Thymus (tissue), 11 donors: ENCODE results near the gene INO80B. TPM values are rescaled to one million over a fixed set of nuclear protein-coding genes. Genes with fewer than 3 reads are reported as not detected.
A peak's percentile ranks its signal among the peaks of the same experiment; 100 is the strongest.
"Not testable (repeated sequence)": the region's sequence is repeated elsewhere in the genome, so short reads cannot be mapped to it uniquely, and the experiment has no call there.

Source experiments
- DNase-seq, 9 donors: peaks; one replicate each; pipeline ENCODE4 v3.0.0-alpha.2; 2013; ENCODE audit warnings: low spot score in 9 of 9, low read depth in 6 of 9, missing footprints in 1 of 9
- H3K27ac ChIP-seq, 2 donors: one replicate each; pipeline ENCODE4 v1.5.1; 2013; ENCODE audit warnings: control low read depth in 1 of 2, low read depth in 1 of 2, low read length in 1 of 2, mild to moderate bottlenecking in 1 of 2, moderate library complexity in 1 of 2
- H3K27me3 ChIP-seq, 2 donors: one replicate each; pipeline ENCODE4 v1.5.1; 2013; ENCODE audit warnings: low read length in 1 of 2; ENCODE audit not compliant: control insufficient read depth in 2 of 2, insufficient read depth in 1 of 2
- H3K36me3 ChIP-seq, 2 donors: one replicate each; pipeline ENCODE4 v1.5.1; 2013; ENCODE audit warnings: low read length in 1 of 2, mild to moderate bottlenecking in 1 of 2, moderate library complexity in 1 of 2; ENCODE audit not compliant: control insufficient read depth in 2 of 2, insufficient read depth in 2 of 2
- H3K4me1 ChIP-seq, 2 donors: one replicate each; pipeline ENCODE4 v1.5.1; 2013; ENCODE audit warnings: low read length in 2 of 2; ENCODE audit not compliant: control insufficient read depth in 2 of 2, insufficient read depth in 2 of 2
- H3K4me3 ChIP-seq, 2 donors: one replicate each; pipeline ENCODE4 v1.5.1; 2013; ENCODE audit warnings: low read length in 2 of 2, control low read depth in 1 of 2, mild to moderate bottlenecking in 1 of 2
- H3K9me3 ChIP-seq, 2 donors: one replicate each; pipeline ENCODE4 v1.5.1; 2013; ENCODE audit warnings: low read length in 1 of 2, mild to moderate bottlenecking in 1 of 2; ENCODE audit not compliant: control insufficient read depth in 2 of 2, insufficient read depth in 1 of 2
- WGBS: extraction: QIAGEN DNeasy Blood & Tissue Kit; methylation state at CpG from one replicate; pipeline ENCODE4 v1.1.7; 2013; 5-methylcytosine and 5-hydroxymethylcytosine counted together
- polyA plus RNA-seq: library from polyadenylated mRNA; stranded (reverse); fragments of 200-250 nt; gene quantifications from one replicate; pipeline ENCODE4 v1.2.3, GENCODE V29; 2013
- total RNA-seq: library from RNA; stranded (reverse); fragments of 120-200 nt; gene quantifications from one replicate; pipeline ENCODE4 v1.2.4, GENCODE V29; 2013
- donor health status: healthy.

The INO80B gene
- total and polyA plus RNA-seq, 2 donors = 27.0 to 53.0 TPM

GRCh38 chr2:74441690-74442482, 13.0 kb upstream of the INO80B start, which contains the start of gene RTKN:
RTKN (minus strand) TSS chr2:74441937; CDS start chr2:74441816, 121 bp downstream.
- H3K36me3 ChIP-seq = no peaks in the 10 kb centered on the region
- 13% methylated on average over 75 of the region's 75 CpGs for WGBS
- peaks cover 0 to 8% of the 10 kb centered on the region in 2 donors for H3K9me3 ChIP-seq
- peak within 1 kb of the TSS; percentile 40 to 45 for H3K4me3 ChIP-seq
- H3K27ac ChIP-seq = peak within 1 kb of the TSS; percentile 73 to 75
- DNase-seq = peak in 1 of 9 donors; percentile 35
- peaks cover 23 to 65% of the 10 kb centered on the region in 2 donors for H3K27me3 ChIP-seq
- H3K4me1 ChIP-seq = peaks cover 4 to 26% of the 10 kb centered on the region in 2 donors

GRCh38 chr2:74442483-74443297, 12.2 kb upstream of the INO80B start:
- not testable (repeated sequence) for H3K9me3 ChIP-seq, H3K36me3 ChIP-seq, H3K4me3 ChIP-seq, DNase-seq
- WGBS = 96% methylated on average over 16 of the region's 16 CpGs
- Histone ChIP-seq H3K4me1 (peaks cover 4 to 26% of the 10 kb centered on the region in 2 donors), H3K27ac (peak overlapping the region in 1 of 2 donors; percentile 71), H3K27me3 (peaks cover 23 to 65% of the 10 kb centered on the region in 2 donors)

GRCh38 chr2:74444498-74445318, 10.2 kb upstream of the INO80B start:
- H3K4me1 ChIP-seq = peaks cover 4 to 20% of the 10 kb centered on the region in 2 donors
- no peaks in the 10 kb centered on the region for H3K36me3 ChIP-seq
- H3K4me3 ChIP-seq = no peak overlapping the region
- H3K9me3 ChIP-seq = peaks cover 0 to 8% of the 10 kb centered on the region in 2 donors
- WGBS = 37% methylated on average over 5 of the region's 5 CpGs
- no peak for DNase-seq
- peaks cover 23 to 59% of the 10 kb centered on the region in 2 donors for H3K27me3 ChIP-seq
- H3K27ac ChIP-seq = peak overlapping the region in 1 of 2 donors; percentile 27

GRCh38 chr2:74447230-74447999, 7.5 kb upstream of the INO80B start:
- no peak overlapping the region for H3K4me3 ChIP-seq
- H3K4me1 ChIP-seq = peaks cover under 1 to 6% of the 10 kb centered on the region in 2 donors
- DNase-seq = no peak
- H3K27me3 ChIP-seq = peaks cover 7 to 32% of the 10 kb centered on the region in 2 donors
- H3K27ac ChIP-seq = no peak overlapping the region
- 97% methylated on average over 5 of the region's 5 CpGs for WGBS
- H3K36me3 ChIP-seq = no peaks in the 10 kb centered on the region
- H3K9me3 ChIP-seq = no peaks in the 10 kb centered on the region

- H3K27me3 ChIP-seq = peaks cover 4 to 19% of the 10 kb centered on the region in 2 donors
- H3K4me1 ChIP-seq = peaks cover 6 to 15% of the 10 kb centered on the region in 2 donors
- DNase-seq = no peak
- 97% methylated on average over 2 of the region's 2 CpGs for WGBS
- no peaks in the 10 kb centered on the region for H3K9me3 ChIP-seq
- H3K27ac ChIP-seq = no peak overlapping the region
- H3K4me3 ChIP-seq = no peak overlapping the region
- H3K36me3 ChIP-seq = no peaks in the 10 kb centered on the region
Measured at GRCh38 chr2:74448771-74449170, 6.1 kb upstream of the INO80B start.

GRCh38 chr2:74450570-74451190, 4.2 kb upstream of the INO80B start:
- WGBS = 98% methylated on average over 3 of the region's 3 CpGs
- H3K9me3 ChIP-seq = no peaks in the 10 kb centered on the region

GRCh38 chr2:74457129-74457548, 2.3 kb downstream of the INO80B start:
- peak overlapping the region; percentile 100 for H3K27ac ChIP-seq
- H3K9me3 ChIP-seq = no peaks in the 10 kb centered on the region
- DNase-seq = no peak
- H3K4me1 ChIP-seq = peaks cover 31 to 51% of the 10 kb centered on the region in 2 donors
- H3K36me3 ChIP-seq = peaks cover 14 to 17% of the 10 kb centered on the region in 2 donors
- peak overlapping the region; percentile 82 to 92 for H3K4me3 ChIP-seq
- whole genome bisulfite sequencing = under 1% methylated on average over 27 of the region's 27 CpGs
- no peaks in the 10 kb centered on the region for H3K27me3 ChIP-seq

More at GRCh38 chr2:74450570-74451190, 4.2 kb upstream of the INO80B start:
- H3K4me3 ChIP-seq = no peak overlapping the region
- no peak for DNase-seq
- peaks cover 10 to 28% of the 10 kb centered on the region in 2 donors for H3K4me1 ChIP-seq
- peaks cover 0 to 4% of the 10 kb centered on the region in 2 donors for H3K27me3 ChIP-seq
- H3K27ac ChIP-seq = no peak overlapping the region
- H3K36me3 ChIP-seq = no peaks in the 10 kb centered on the region
